PC-3 (cell line): ENCODE results near the gene CCAR1. TPM values are rescaled to one million over a fixed set of nuclear protein-coding genes. Genes with fewer than 3 reads are reported as not detected.
A peak's percentile ranks its signal among the peaks of the same experiment; 100 is the strongest.

ENCODE experiments used
- ATAC-seq: fragments of 200-7000 bp; cut with Tn5 transposase; 2 replicates; pipeline ENCODE4 v1.9.1; 2020; ENCODE audit warnings: mild to moderate bottlenecking, moderate library complexity
- Bru-seq: library from RNA; stranded (reverse); fragments of 400-500 nt; gene quantifications from one replicate; lab custom pipeline; 2021; lab: Mats Ljungman, UMichigan
- BruChase-seq, 2 experiments: library from RNA; stranded (reverse); fragments of 400-500 nt; gene quantifications; one replicate each; lab custom pipeline; 2021; lab: Mats Ljungman, UMichigan
- BruUV-seq: library from RNA; stranded (reverse); fragments of 400-500 nt; replicated peaks from 2 replicates; lab custom pipeline; 2021; lab: Mats Ljungman, UMichigan
- CTCF ChIA-PET: fragments of 300-600 bp; sonication (Branson Sonifier 250); formaldehyde crosslinking; loops from one replicate; lab custom pipeline; 2022; ENCODE audit warnings: antibody characterized with exemption; lab: Charles Lee
- POLR2A ChIA-PET: fragments of 300-600 bp; sonication (Branson Sonifier 250); formaldehyde crosslinking; loops from one replicate; lab custom pipeline; 2022; ENCODE audit warnings: antibody characterized with exemption; ENCODE audit not compliant: unreplicated experiment; lab: Charles Lee
- DNase-seq: peaks from one replicate; pipeline ENCODE4 v3.0.0-alpha.2; 2015
- H2AFZ ChIP-seq: fragments of 300-600 bp; sonication (generic); 2 replicates; pipeline ENCODE4 v1.6.0; 2016; ENCODE audit warnings: antibody characterized with exemption, low read length
- H3F3A ChIP-seq: fragments of 300-600 bp; sonication (generic); one replicate; pipeline ENCODE4 v1.6.0; 2017; ENCODE audit warnings: antibody characterized with exemption, low read length, control low read depth, mild to moderate bottlenecking; ENCODE audit not compliant: unreplicated experiment
- H3K27ac ChIP-seq: fragments of 300-600 bp; sonication (generic); 2 replicates; pipeline ENCODE4 v1.5.1; 2016; ENCODE audit warnings: mild to moderate bottlenecking, low read length
- H3K27me3 ChIP-seq: fragments of 300-600 bp; sonication (generic); 2 replicates; pipeline ENCODE4 v1.6.1; 2016; ENCODE audit warnings: low read length, mixed read lengths
- H3K36me3 ChIP-seq: fragments of 300-600 bp; sonication (generic); 2 replicates; pipeline ENCODE4 v1.6.1; 2016; ENCODE audit warnings: low read depth, mixed run types, low read length, mixed read lengths
- H3K4me1 ChIP-seq: fragments of 300-600 bp; sonication (generic); 2 replicates; pipeline ENCODE4 v1.5.1; 2016; ENCODE audit warnings: low read length; ENCODE audit not compliant: insufficient read depth
- H3K4me2 ChIP-seq: fragments of 300-600 bp; sonication (generic); 2 replicates; pipeline ENCODE4 v1.6.0; 2016; ENCODE audit warnings: low read length
- H3K4me3 ChIP-seq: fragments of 300-600 bp; sonication (generic); 2 replicates; pipeline ENCODE4 v1.5.1; 2016; ENCODE audit warnings: mild to moderate bottlenecking, low read length, mixed read lengths
- H3K79me2 ChIP-seq: fragments of 300-600 bp; sonication (generic); 2 replicates; pipeline ENCODE4 v1.6.1; 2017; ENCODE audit warnings: low read length, mixed read lengths
- H3K9ac ChIP-seq: fragments of 300-600 bp; sonication (generic); 2 replicates; pipeline ENCODE4 v1.6.0; 2016; ENCODE audit warnings: mild to moderate bottlenecking, low read length
- H3K9me2 ChIP-seq: fragments of 300-600 bp; sonication (generic); replicated peaks from 2 replicates; pipeline ENCODE4 v1.6.1; 2016; ENCODE audit warnings: mixed run types, low read length, mixed read lengths
- H3K9me3 ChIP-seq: fragments of 300-600 bp; sonication (generic); 2 replicates; pipeline ENCODE4 v1.6.1; 2016; ENCODE audit warnings: low read length, mixed read lengths
- H4K20me1 ChIP-seq: fragments of 300-600 bp; sonication (generic); 2 replicates; pipeline ENCODE4 v1.6.1; 2016; ENCODE audit warnings: low read length, mixed read lengths
- EZH2 ChIP-seq: fragments of 300-600 bp; sonication (generic); IDR thresholded peaks from one replicate; pipeline ENCODE4 v1.6.1; 2017; ENCODE audit warnings: antibody characterized with exemption, mild to moderate bottlenecking, low read length; ENCODE audit not compliant: unreplicated experiment
- EZH2phosphoT487 ChIP-seq: fragments of 300-600 bp; sonication (generic); IDR thresholded peaks from 2 replicates; pipeline ENCODE4 v1.6.1; 2018; ENCODE audit warnings: mild to moderate bottlenecking, antibody characterized with exemption, low read length, borderline replicate concordance
- intact Hi-C: fragments of 100-400 bp; cut with micrococcal nuclease; formaldehyde crosslinking; loops from 2 replicates; pipeline ENCODE4 v1.9.0; 2023
- long read RNA-seq: library from polyadenylated mRNA; unstranded; transcript quantifications from one replicate; pipeline ENCODE4 v2.0.0, GENCODE V29; 2021; ENCODE audit not compliant: unreplicated experiment
- total RNA-seq: library from RNA; depleted of rRNA; stranded (reverse); fragments of >200 nt; gene quantifications from 2 replicates; pipeline ENCODE4 v1.2.3, GENCODE V29; 2014; rRNA removed
- TF ChIP-seq, protein P1 (sequence below): fragments of 300-600 bp; sonication (generic); conservative IDR thresholded peaks from 2 replicates; pipeline ENCODE4 v1.5.1; 2017; ENCODE audit warnings: antibody characterized with exemption, low read depth, mild to moderate bottlenecking, low read length

CCAR1 gene
- 64.9 and 92.1 TPM in 2 replicates for total RNA-seq
- Bru-seq, nascent RNA = percentile 93 among the genes with signal in this experiment
- BruChase-seq, experiment 1, labeled RNA remaining after a 6-hour chase = percentile 94 among the genes with signal in this experiment
- BruChase-seq, experiment 2, labeled RNA remaining after a 2-hour chase = percentile 94 among the genes with signal in this experiment
- long read RNA-seq, transcript CCAR1-213 (17 exons, 2,432 nt) = major isoform, 5 of 106 reads
- long read RNA-seq, partial matches to known transcripts = 61 of 106 reads
- long read RNA-seq, other reads (novel, unspliced or antisense) = 38 of 106 reads

DNA sequence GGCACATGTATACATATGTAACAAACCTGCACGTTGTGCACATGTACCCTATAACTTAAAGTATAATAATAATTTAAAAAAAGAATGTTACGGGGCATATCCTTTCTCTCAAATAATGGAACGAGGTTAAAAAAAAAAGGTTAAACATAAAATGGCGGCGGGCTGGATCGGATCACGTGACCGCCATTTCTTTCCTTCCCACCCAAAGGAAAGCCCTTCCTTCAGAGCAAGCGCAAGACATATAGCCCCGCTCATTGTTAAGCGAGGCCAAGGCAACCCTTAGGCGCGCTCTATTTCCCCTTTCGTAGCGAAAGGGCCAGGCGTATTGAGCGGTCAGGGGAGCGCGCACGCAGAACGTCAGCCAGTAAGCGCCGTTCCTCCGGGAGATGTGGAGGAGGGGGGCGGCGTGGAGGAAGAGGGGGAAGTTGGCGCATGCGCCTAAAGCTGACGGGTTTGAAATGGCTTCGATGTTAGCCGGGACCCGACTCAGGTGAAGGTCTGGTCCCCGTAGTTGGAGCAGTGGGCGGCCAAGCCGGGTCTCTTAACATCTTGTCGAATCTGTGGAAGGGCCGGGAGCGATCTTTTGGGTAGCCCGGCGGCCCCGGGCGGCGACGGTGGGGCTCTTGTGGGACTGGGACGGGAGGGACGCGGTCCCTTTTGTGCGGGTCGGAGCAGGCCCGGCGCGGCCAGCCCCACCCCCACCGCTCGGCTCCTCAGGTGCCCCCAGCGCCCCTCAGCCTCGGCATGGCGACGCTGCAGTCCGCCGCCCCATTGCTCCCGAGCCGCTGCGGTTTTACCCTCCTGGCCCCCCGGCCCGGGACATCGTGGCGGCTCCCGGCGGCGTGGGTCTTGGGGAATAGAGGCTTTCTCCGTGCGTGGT, at the start of gene CCAR1:
Gene CCAR1 (plus strand): TSS at position 447 of the 880 bp plus-strand sequence. CDS start 1,266 bp downstream, outside the sequence.
- H3K9me3 ChIP-seq = no peaks in the 10 kb centered on the region
- TSS peak; percentile 69 for BruUV-seq
- POLR2A ChIA-PET = interaction anchor here (0.7 kb wide), 1 partner anchor 100 kb away, joined by 3 read pairs; no protein-coding TSS in a partner anchor

GRCh38 chr10:68684413-68684812, 36.6 kb upstream of the CCAR1 start:
- H3K79me2 ChIP-seq = no peaks in the 10 kb centered on the region
- H3F3A ChIP-seq = no peaks in the 10 kb centered on the region
- ChIA-PET POLR2A (interaction anchor here (0.7 kb wide), 1 partner anchor 9 kb away, joined by 8 read pairs; no protein-coding TSS in a partner anchor), CTCF (no interaction called here)
- peaks cover 3% of the 10 kb centered on the region; the same call in 1 of the 2 replicates for H3K36me3 ChIP-seq
- no peak for TF ChIP-seq EZH2phosphoT487
- no peak for TF ChIP-seq EZH2
- TF ChIP-seq, protein P1, sequence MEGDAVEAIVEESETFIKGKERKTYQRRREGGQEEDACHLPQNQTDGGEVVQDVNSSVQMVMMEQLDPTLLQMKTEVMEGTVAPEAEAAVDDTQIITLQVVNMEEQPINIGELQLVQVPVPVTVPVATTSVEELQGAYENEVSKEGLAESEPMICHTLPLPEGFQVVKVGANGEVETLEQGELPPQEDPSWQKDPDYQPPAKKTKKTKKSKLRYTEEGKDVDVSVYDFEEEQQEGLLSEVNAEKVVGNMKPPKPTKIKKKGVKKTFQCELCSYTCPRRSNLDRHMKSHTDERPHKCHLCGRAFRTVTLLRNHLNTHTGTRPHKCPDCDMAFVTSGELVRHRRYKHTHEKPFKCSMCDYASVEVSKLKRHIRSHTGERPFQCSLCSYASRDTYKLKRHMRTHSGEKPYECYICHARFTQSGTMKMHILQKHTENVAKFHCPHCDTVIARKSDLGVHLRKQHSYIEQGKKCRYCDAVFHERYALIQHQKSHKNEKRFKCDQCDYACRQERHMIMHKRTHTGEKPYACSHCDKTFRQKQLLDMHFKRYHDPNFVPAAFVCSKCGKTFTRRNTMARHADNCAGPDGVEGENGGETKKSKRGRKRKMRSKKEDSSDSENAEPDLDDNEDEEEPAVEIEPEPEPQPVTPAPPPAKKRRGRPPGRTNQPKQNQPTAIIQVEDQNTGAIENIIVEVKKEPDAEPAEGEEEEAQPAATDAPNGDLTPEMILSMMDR = no peak
- no peaks in the 10 kb centered on the region for H3K9me2 ChIP-seq
- no peak overlapping the region for H3K27ac ChIP-seq
- ATAC-seq (no peak), DNase-seq (no peak)
- H3K4me3 ChIP-seq = no peak overlapping the region
- BruUV-seq = no TSS peak
- H3K4me2 ChIP-seq = no peak overlapping the region
- no peaks in the 10 kb centered on the region for H3K9me3 ChIP-seq
- no peak overlapping the region for H3K9ac ChIP-seq
- no peaks in the 10 kb centered on the region for H3K27me3 ChIP-seq
- no peaks in the 10 kb centered on the region for H4K20me1 ChIP-seq
- H2AFZ ChIP-seq = no peak overlapping the region
- no peaks in the 10 kb centered on the region for H3K4me1 ChIP-seq
- intact Hi-C loops = no loop called here

More for the DNA sequence above, at the start of gene CCAR1:
- no peaks in the 10 kb centered on the region for H3K27me3 ChIP-seq
- 0 out of 2 replicates have a peak, but pooled peaks cover 5% of the 10 kb centered on the region for H3K4me1 ChIP-seq
- H3K9ac ChIP-seq = peak within 1 kb of the TSS; percentile 98
- ATAC-seq = peak; percentile 99
- H3K4me2 ChIP-seq = peak within 1 kb of the TSS; percentile 97
- no peaks in the 10 kb centered on the region for H3K9me2 ChIP-seq
- no peaks in the 10 kb centered on the region for H4K20me1 ChIP-seq
- H3K79me2 ChIP-seq = peaks cover 46% of the 10 kb centered on the region
- CTCF ChIA-PET = interaction anchor here (1.0 kb wide), 1 partner anchor 170 kb away, joined by 3 read pairs; no protein-coding TSS in a partner anchor
- H3F3A ChIP-seq = no peaks in the 10 kb centered on the region
- peak; percentile 99 for DNase-seq
- H3K4me3 ChIP-seq = peak within 1 kb of the TSS; percentile 86
- H3K27ac ChIP-seq = peak within 1 kb of the TSS; percentile 65
- H2AFZ ChIP-seq = peak within 1 kb of the TSS; percentile 92
- no peak for TF ChIP-seq EZH2phosphoT487
- TF ChIP-seq, protein P1 = no peak
- no peak for TF ChIP-seq EZH2
- peaks cover 17% of the 10 kb centered on the region; the same call in 1 of the 2 replicates for H3K36me3 ChIP-seq
- intact Hi-C loops = loop anchor here (2.0 to 10.0 kb wide), 5 partner anchors 54 to 386 kb away; partner anchors contain the start of genes DNA2, HNRNPH3 and PBLD
